ENCODE measurements around the gene ANKRD30A.
"Not testable (repeated sequence)": the region's sequence is repeated elsewhere in the genome, so short reads cannot be mapped to it uniquely, and the experiment has no call there.

ANKRD30A gene

GRCh38 chr10:37171945-37172344, 46.5 kb downstream of the ANKRD30A start:
- not testable (repeated sequence) for H3K27me3 ChIP-seq (ENCODE audit: control insufficient read depth in 5 of 5, insufficient read depth in 4 of 5, low read length in 5 of 5); H3K36me3 ChIP-seq (ENCODE audit: control insufficient read depth in 5 of 5, insufficient read depth in 5 of 5, low read length in 5 of 5); H3K4me3 ChIP-seq (ENCODE audit: low read depth in 1 of 5, low read length in 5 of 5); H3K9ac ChIP-seq (ENCODE audit: low read length in 5 of 5); H3K9me3 ChIP-seq (ENCODE audit: control insufficient read depth in 5 of 5, low read length in 5 of 5); H3K4me1 ChIP-seq (ENCODE audit: control insufficient read depth in 5 of 5, insufficient read depth in 5 of 5, low read length in 5 of 5); H3K27ac ChIP-seq (ENCODE audit: low read depth, low read length)

- H3K27me3 ChIP-seq (ENCODE audit: control insufficient read depth in 5 of 5, insufficient read depth in 4 of 5, low read length in 5 of 5); H3K27ac ChIP-seq (ENCODE audit: low read depth, low read length); H3K36me3 ChIP-seq (ENCODE audit: control insufficient read depth in 5 of 5, insufficient read depth in 5 of 5, low read length in 5 of 5); H3K9me3 ChIP-seq (ENCODE audit: control insufficient read depth in 5 of 5, low read length in 5 of 5); H3K9ac ChIP-seq (ENCODE audit: low read length in 5 of 5); H3K4me3 ChIP-seq (ENCODE audit: low read depth in 1 of 5, low read length in 5 of 5); H3K4me1 ChIP-seq (ENCODE audit: control insufficient read depth in 5 of 5, insufficient read depth in 5 of 5, low read length in 5 of 5): not testable (repeated sequence)
Observed at GRCh38 chr10:37178296-37178695, 52.9 kb downstream of the ANKRD30A start.

GRCh38 chr10:37182719-37183118, 57.3 kb downstream of the ANKRD30A start:
- not testable (repeated sequence) for H3K4me1 ChIP-seq (ENCODE audit: control insufficient read depth in 5 of 5, insufficient read depth in 5 of 5, low read length in 5 of 5); H3K4me3 ChIP-seq (ENCODE audit: low read depth in 1 of 5, low read length in 5 of 5); H3K9me3 ChIP-seq (ENCODE audit: control insufficient read depth in 5 of 5, low read length in 5 of 5); H3K9ac ChIP-seq (ENCODE audit: low read length in 5 of 5); H3K36me3 ChIP-seq (ENCODE audit: control insufficient read depth in 5 of 5, insufficient read depth in 5 of 5, low read length in 5 of 5); H3K27me3 ChIP-seq (ENCODE audit: control insufficient read depth in 5 of 5, insufficient read depth in 4 of 5, low read length in 5 of 5); H3K27ac ChIP-seq (ENCODE audit: low read depth, low read length)

GRCh38 chr10:37206132-37206531, 80.7 kb downstream of the ANKRD30A start:
- H3K27me3 ChIP-seq (ENCODE audit: control insufficient read depth in 5 of 5, insufficient read depth in 4 of 5, low read length in 5 of 5) = no peaks in the 10 kb centered on the region
- no peaks in the 10 kb centered on the region for H3K4me1 ChIP-seq (ENCODE audit: control insufficient read depth in 5 of 5, insufficient read depth in 5 of 5, low read length in 5 of 5)
- H3K9me3 ChIP-seq (ENCODE audit: control insufficient read depth in 5 of 5, low read length in 5 of 5) = peaks cover 0 to 2% (median 0%) of the 10 kb centered on the region in 5 donors
- no peaks in the 10 kb centered on the region for H3K36me3 ChIP-seq (ENCODE audit: control insufficient read depth in 5 of 5, insufficient read depth in 5 of 5, low read length in 5 of 5)
- H3K27ac ChIP-seq (ENCODE audit: low read depth, low read length) = no peak overlapping the region
- no peak overlapping the region for H3K4me3 ChIP-seq (ENCODE audit: low read depth in 1 of 5, low read length in 5 of 5)
- H3K9ac ChIP-seq (ENCODE audit: low read length in 5 of 5) = no peak overlapping the region

GRCh38 chr10:37220866-37221265, 95.5 kb downstream of the ANKRD30A start:
- H3K9ac ChIP-seq (ENCODE audit: low read length in 5 of 5) = no peak overlapping the region
- no peaks in the 10 kb centered on the region for H3K27me3 ChIP-seq (ENCODE audit: control insufficient read depth in 5 of 5, insufficient read depth in 4 of 5, low read length in 5 of 5)
- H3K4me1 ChIP-seq (ENCODE audit: control insufficient read depth in 5 of 5, insufficient read depth in 5 of 5, low read length in 5 of 5) = peaks cover 0 to 6% (median 0%) of the 10 kb centered on the region in 5 donors
- H3K27ac ChIP-seq (ENCODE audit: low read depth, low read length) = no peak overlapping the region
- no peaks in the 10 kb centered on the region for H3K9me3 ChIP-seq (ENCODE audit: control insufficient read depth in 5 of 5, low read length in 5 of 5)
- no peaks in the 10 kb centered on the region for H3K36me3 ChIP-seq (ENCODE audit: control insufficient read depth in 5 of 5, insufficient read depth in 5 of 5, low read length in 5 of 5)
- H3K4me3 ChIP-seq (ENCODE audit: low read depth in 1 of 5, low read length in 5 of 5) = no peak overlapping the region

- Histone ChIP-seq H3K4me1 (ENCODE audit: control insufficient read depth in 5 of 5, insufficient read depth in 5 of 5, low read length in 5 of 5) (no peaks in the 10 kb centered on the region), H3K36me3 (ENCODE audit: control insufficient read depth in 5 of 5, insufficient read depth in 5 of 5, low read length in 5 of 5) (no peaks in the 10 kb centered on the region), H3K4me3 (ENCODE audit: low read depth in 1 of 5, low read length in 5 of 5) (no peak overlapping the region), H3K27ac (ENCODE audit: low read depth, low read length) (no peak overlapping the region), H3K27me3 (ENCODE audit: control insufficient read depth in 5 of 5, insufficient read depth in 4 of 5, low read length in 5 of 5) (no peaks in the 10 kb centered on the region), H3K9ac (ENCODE audit: low read length in 5 of 5) (no peak overlapping the region), H3K9me3 (ENCODE audit: control insufficient read depth in 5 of 5, low read length in 5 of 5) (no peaks in the 10 kb centered on the region)
Observed at GRCh38 chr10:37222046-37222445, 96.6 kb downstream of the ANKRD30A start.

GRCh38 chr10:37225163-37225562, 99.8 kb downstream of the ANKRD30A start:
- no peaks in the 10 kb centered on the region for H3K36me3 ChIP-seq (ENCODE audit: control insufficient read depth in 5 of 5, insufficient read depth in 5 of 5, low read length in 5 of 5)
- no peak overlapping the region for H3K9ac ChIP-seq (ENCODE audit: low read length in 5 of 5)
- H3K27me3 ChIP-seq (ENCODE audit: control insufficient read depth in 5 of 5, insufficient read depth in 4 of 5, low read length in 5 of 5) = no peaks in the 10 kb centered on the region
- no peak overlapping the region for H3K27ac ChIP-seq (ENCODE audit: low read depth, low read length)
- H3K4me1 ChIP-seq (ENCODE audit: control insufficient read depth in 5 of 5, insufficient read depth in 5 of 5, low read length in 5 of 5) = no peaks in the 10 kb centered on the region
- H3K4me3 ChIP-seq (ENCODE audit: low read depth in 1 of 5, low read length in 5 of 5) = no peak overlapping the region
- H3K9me3 ChIP-seq (ENCODE audit: control insufficient read depth in 5 of 5, low read length in 5 of 5) = no peaks in the 10 kb centered on the region

GRCh38 chr10:37226524-37226923, 101.1 kb downstream of the ANKRD30A start:
- Histone ChIP-seq H3K4me3 (ENCODE audit: low read depth in 1 of 5, low read length in 5 of 5) (no peak overlapping the region), H3K27me3 (ENCODE audit: control insufficient read depth in 5 of 5, insufficient read depth in 4 of 5, low read length in 5 of 5) (no peaks in the 10 kb centered on the region)

GRCh38 chr10:37234692-37235091, 109.3 kb downstream of the ANKRD30A start:
- peaks cover 0 to 4% (median 0%) of the 10 kb centered on the region in 5 donors for H3K9me3 ChIP-seq (ENCODE audit: control insufficient read depth in 5 of 5, low read length in 5 of 5)
- no peak overlapping the region for H3K9ac ChIP-seq (ENCODE audit: low read length in 5 of 5)

More at GRCh38 chr10:37226524-37226923, 101.1 kb downstream of the ANKRD30A start:
- no peaks in the 10 kb centered on the region for H3K4me1 ChIP-seq (ENCODE audit: control insufficient read depth in 5 of 5, insufficient read depth in 5 of 5, low read length in 5 of 5)
- no peaks in the 10 kb centered on the region for H3K36me3 ChIP-seq (ENCODE audit: control insufficient read depth in 5 of 5, insufficient read depth in 5 of 5, low read length in 5 of 5)
- H3K27ac ChIP-seq (ENCODE audit: low read depth, low read length) = no peak overlapping the region
- no peaks in the 10 kb centered on the region for H3K9me3 ChIP-seq (ENCODE audit: control insufficient read depth in 5 of 5, low read length in 5 of 5)
- no peak overlapping the region for H3K9ac ChIP-seq (ENCODE audit: low read length in 5 of 5)

GRCh38 chr10:37236093-37236492, 110.7 kb downstream of the ANKRD30A start:
- Histone ChIP-seq H3K9me3 (ENCODE audit: control insufficient read depth in 5 of 5, low read length in 5 of 5) (peaks cover 0 to 4% (median 0%) of the 10 kb centered on the region in 5 donors), H3K4me1 (ENCODE audit: control insufficient read depth in 5 of 5, insufficient read depth in 5 of 5, low read length in 5 of 5) (no peaks in the 10 kb centered on the region), H3K9ac (ENCODE audit: low read length in 5 of 5) (no peak overlapping the region), H3K4me3 (ENCODE audit: low read depth in 1 of 5, low read length in 5 of 5) (no peak overlapping the region), H3K27ac (ENCODE audit: low read depth, low read length) (no peak overlapping the region), H3K36me3 (ENCODE audit: control insufficient read depth in 5 of 5, insufficient read depth in 5 of 5, low read length in 5 of 5) (peaks cover 0 to 6% (median 0%) of the 10 kb centered on the region in 5 donors), H3K27me3 (ENCODE audit: control insufficient read depth in 5 of 5, insufficient read depth in 4 of 5, low read length in 5 of 5) (no peaks in the 10 kb centered on the region)

More at GRCh38 chr10:37234692-37235091, 109.3 kb downstream of the ANKRD30A start:
- no peak overlapping the region for H3K27ac ChIP-seq (ENCODE audit: low read depth, low read length)
- H3K4me1 ChIP-seq (ENCODE audit: control insufficient read depth in 5 of 5, insufficient read depth in 5 of 5, low read length in 5 of 5) = no peaks in the 10 kb centered on the region
- H3K36me3 ChIP-seq (ENCODE audit: control insufficient read depth in 5 of 5, insufficient read depth in 5 of 5, low read length in 5 of 5) = no peaks in the 10 kb centered on the region
- no peak overlapping the region for H3K4me3 ChIP-seq (ENCODE audit: low read depth in 1 of 5, low read length in 5 of 5)
- no peaks in the 10 kb centered on the region for H3K27me3 ChIP-seq (ENCODE audit: control insufficient read depth in 5 of 5, insufficient read depth in 4 of 5, low read length in 5 of 5)

- Histone ChIP-seq H3K4me1 (ENCODE audit: control insufficient read depth in 5 of 5, insufficient read depth in 5 of 5, low read length in 5 of 5) (no peaks in the 10 kb centered on the region), H3K9me3 (ENCODE audit: control insufficient read depth in 5 of 5, low read length in 5 of 5) (peaks cover 0 to 4% (median 0%) of the 10 kb centered on the region in 5 donors), H3K4me3 (ENCODE audit: low read depth in 1 of 5, low read length in 5 of 5) (no peak overlapping the region), H3K9ac (ENCODE audit: low read length in 5 of 5) (no peak overlapping the region), H3K36me3 (ENCODE audit: control insufficient read depth in 5 of 5, insufficient read depth in 5 of 5, low read length in 5 of 5) (peaks cover 0 to 6% (median 0%) of the 10 kb centered on the region in 5 donors), H3K27ac (ENCODE audit: low read depth, low read length) (no peak overlapping the region), H3K27me3 (ENCODE audit: control insufficient read depth in 5 of 5, insufficient read depth in 4 of 5, low read length in 5 of 5) (no peaks in the 10 kb centered on the region)
Observed at GRCh38 chr10:37240223-37240622, 114.8 kb downstream of the ANKRD30A start.

All from subcutaneous abdominal adipose tissue (tissue), 5 donors.